Keratinocyte (primary cell): ENCODE data around the gene SLC35B3.

ENCODE experiments used
- EZH2 ChIP-seq: IDR thresholded peaks from one replicate; pipeline ENCODE4 v1.6.1; 2012; ENCODE audit warnings: inconsistent platforms, mild to moderate bottlenecking, low read length, moderate library complexity
- TF ChIP-seq, protein P1 (sequence below), 3 experiments: IDR thresholded peaks in 1 of 3; conservative IDR thresholded peaks in 1 of 3; optimal IDR thresholded peaks in 1 of 3; 2 replicates in 2 of 3; 3 replicates in 1 of 3; pipeline versions ENCODE3 to v1.5.1; 2011; ENCODE audit warnings: low read length in 3 of 3, mild to moderate bottlenecking in 3 of 3, moderate library complexity in 2 of 3, control low read depth in 1 of 3, inconsistent platforms in 1 of 3; ENCODE audit not compliant: insufficient read depth in 2 of 3; ENCODE audit errors: extremely low read depth in 1 of 3

DNA sequence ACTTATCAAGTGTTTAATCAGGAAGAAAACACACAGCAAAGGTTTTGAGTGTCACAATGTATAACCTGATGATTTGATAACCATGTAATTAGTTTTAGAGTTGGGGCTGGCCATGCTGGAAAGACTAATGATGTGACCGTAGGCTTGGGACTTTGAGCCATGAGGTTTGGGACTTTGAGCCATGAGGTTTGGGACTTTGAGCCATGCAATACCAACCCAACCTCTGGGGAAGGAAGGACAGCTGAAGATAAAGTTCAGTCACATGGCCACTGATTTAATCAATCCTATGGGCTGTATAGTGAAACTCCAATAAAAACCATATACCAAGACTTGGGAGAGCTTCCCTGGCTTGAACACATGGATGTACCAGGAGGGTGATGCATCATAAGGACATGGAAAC lies 32.8 kb downstream of the SLC35B3 start:
- no peak for TF ChIP-seq EZH2
- TF ChIP-seq, protein P1, sequence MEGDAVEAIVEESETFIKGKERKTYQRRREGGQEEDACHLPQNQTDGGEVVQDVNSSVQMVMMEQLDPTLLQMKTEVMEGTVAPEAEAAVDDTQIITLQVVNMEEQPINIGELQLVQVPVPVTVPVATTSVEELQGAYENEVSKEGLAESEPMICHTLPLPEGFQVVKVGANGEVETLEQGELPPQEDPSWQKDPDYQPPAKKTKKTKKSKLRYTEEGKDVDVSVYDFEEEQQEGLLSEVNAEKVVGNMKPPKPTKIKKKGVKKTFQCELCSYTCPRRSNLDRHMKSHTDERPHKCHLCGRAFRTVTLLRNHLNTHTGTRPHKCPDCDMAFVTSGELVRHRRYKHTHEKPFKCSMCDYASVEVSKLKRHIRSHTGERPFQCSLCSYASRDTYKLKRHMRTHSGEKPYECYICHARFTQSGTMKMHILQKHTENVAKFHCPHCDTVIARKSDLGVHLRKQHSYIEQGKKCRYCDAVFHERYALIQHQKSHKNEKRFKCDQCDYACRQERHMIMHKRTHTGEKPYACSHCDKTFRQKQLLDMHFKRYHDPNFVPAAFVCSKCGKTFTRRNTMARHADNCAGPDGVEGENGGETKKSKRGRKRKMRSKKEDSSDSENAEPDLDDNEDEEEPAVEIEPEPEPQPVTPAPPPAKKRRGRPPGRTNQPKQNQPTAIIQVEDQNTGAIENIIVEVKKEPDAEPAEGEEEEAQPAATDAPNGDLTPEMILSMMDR (optimal IDR thresholded peaks at IDR 0.05 in 1 of 3, IDR thresholded peaks at IDR 0.05 in 1 of 3, conservative IDR thresholded peaks at IDR 0.05 in 1 of 3; ENCODE audit: extremely low read depth in 1 of 3, insufficient read depth in 2 of 3, low read length in 3 of 3), result no peak
